Measurements from ENCODE around the gene ABCD3. TPM values are rescaled to one million over a fixed set of nuclear protein-coding genes. Genes with fewer than 3 reads are reported as not detected.
"Not testable (repeated sequence)": the region's sequence is repeated elsewhere in the genome, so short reads cannot be mapped to it uniquely, and the experiment has no call there.

Gene ABCD3
- 61.4 and 63.5 TPM in 2 replicates for total RNA-seq

- Mint-ChIP-seq H3K9me3 (no peaks in the 10 kb centered on the region), H3K27me3 (ENCODE audit: low read depth) (peaks cover 5% of the 10 kb centered on the region), H3K4me1 (ENCODE audit: low read depth) (peaks cover 35% of the 10 kb centered on the region), H3K4me3 (ENCODE audit: low read depth) (peak within 1 kb of the TSS; percentile 93), H3K27ac (peak within 1 kb of the TSS; percentile 69), H3K36me3 (ENCODE audit: low read depth) (peaks cover 8% of the 10 kb centered on the region)
- DNase-seq (ENCODE audit: low spot score) = peak; percentile 96
- intact Hi-C loops (cut with micrococcal nuclease) = loop anchor here (1.0 to 10.0 kb wide), 4 partner anchors 33 to 654 kb away; partner anchors contain the start of genes ALG14, ARHGAP29 and F3
These were observed at the start of gene ABCD3 for GRCh38 chr1:94417978-94418663. Gene ABCD3, plus strand, starts transcription at chr1:94418389. Its CDS starts 90 bp downstream, at chr1:94418479.

DNA sequence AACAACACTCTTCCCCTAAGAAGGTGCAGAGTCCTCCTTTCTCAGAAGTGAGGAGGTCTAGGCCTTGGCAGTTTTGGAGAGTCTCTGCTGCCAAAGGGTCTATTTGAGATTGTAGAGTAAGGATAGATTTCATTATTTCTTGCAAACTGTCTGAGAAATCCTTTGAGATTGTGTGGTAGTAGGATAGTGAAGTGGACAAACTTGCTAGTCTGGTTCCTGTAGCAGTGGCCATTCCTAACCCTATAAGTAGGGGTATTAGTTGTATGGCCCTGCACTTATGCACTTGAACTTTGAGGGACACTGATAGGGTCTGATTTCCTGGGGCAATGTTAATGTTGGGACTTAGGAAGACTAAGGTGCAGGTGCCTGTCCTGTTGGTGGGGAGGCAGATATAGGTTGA, 45.4 kb upstream of the ABCD3 start:
- H3K36me3 Mint-ChIP-seq (ENCODE audit: low read depth); H3K4me3 Mint-ChIP-seq (ENCODE audit: low read depth); H3K4me1 Mint-ChIP-seq (ENCODE audit: low read depth); intact Hi-C loops (cut with micrococcal nuclease); H3K27ac Mint-ChIP-seq; H3K27me3 Mint-ChIP-seq (ENCODE audit: low read depth); DNase-seq (ENCODE audit: low spot score): not testable (repeated sequence)
- peaks cover 11% of the 10 kb centered on the region for H3K9me3 Mint-ChIP-seq

DNA sequence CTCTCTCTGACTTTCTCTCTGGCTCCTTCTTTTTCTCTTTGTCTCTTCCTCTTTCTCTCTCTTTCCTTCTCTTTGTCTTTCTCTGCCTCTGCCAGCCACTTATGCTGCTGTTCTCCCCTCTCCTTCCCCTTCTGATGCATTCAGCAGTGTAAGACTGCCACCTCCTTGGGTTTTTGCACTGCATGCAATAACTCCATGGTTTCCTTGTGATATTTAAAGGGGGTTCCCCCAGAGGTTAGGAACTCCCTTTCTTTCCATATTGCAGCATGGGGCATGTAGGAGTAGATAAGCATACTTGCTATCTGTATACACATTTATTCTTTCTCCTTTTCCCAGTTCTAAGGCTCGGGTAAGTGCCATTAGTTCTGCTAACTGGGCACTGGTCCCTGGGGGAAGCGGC, 44.9 kb upstream of the ABCD3 start:
- intact Hi-C loops (cut with micrococcal nuclease); DNase-seq (ENCODE audit: low spot score); H3K4me1 Mint-ChIP-seq (ENCODE audit: low read depth); H3K4me3 Mint-ChIP-seq (ENCODE audit: low read depth); H3K27me3 Mint-ChIP-seq (ENCODE audit: low read depth); H3K36me3 Mint-ChIP-seq (ENCODE audit: low read depth): not testable (repeated sequence)
- peaks cover 11% of the 10 kb centered on the region for H3K9me3 Mint-ChIP-seq
- H3K27ac Mint-ChIP-seq = peak overlapping the region; percentile 5

DNA sequence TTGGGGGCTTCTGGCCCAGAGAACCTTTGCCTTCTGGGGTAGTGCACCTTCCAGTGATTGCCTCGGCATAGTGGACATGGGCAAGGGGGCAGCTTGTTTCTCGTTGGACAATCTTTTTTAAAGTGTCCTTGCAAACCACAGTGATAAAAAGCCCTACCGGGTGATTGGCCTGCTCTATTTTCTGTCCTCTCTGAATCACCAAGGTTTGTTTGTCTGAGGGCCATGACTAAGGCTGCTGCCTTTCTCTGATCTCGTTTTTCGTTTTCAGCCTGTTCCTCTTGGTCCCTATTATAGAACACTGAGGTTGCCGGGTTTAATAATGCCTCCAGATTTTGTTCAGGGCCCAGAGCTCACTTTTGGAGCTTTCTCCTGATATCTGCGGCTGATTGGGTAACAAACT, 42.5 kb upstream of the ABCD3 start:
- H3K36me3 Mint-ChIP-seq (ENCODE audit: low read depth); H3K27ac Mint-ChIP-seq; H3K27me3 Mint-ChIP-seq (ENCODE audit: low read depth); DNase-seq (ENCODE audit: low spot score); H3K4me3 Mint-ChIP-seq (ENCODE audit: low read depth); intact Hi-C loops (cut with micrococcal nuclease): not testable (repeated sequence)
- peaks cover 12% of the 10 kb centered on the region for H3K9me3 Mint-ChIP-seq
- peaks cover 10% of the 10 kb centered on the region for H3K4me1 Mint-ChIP-seq (ENCODE audit: low read depth)

GRCh38 chr1:94378493-94378892, 39.7 kb upstream of the ABCD3 start:
- H3K4me3 Mint-ChIP-seq (ENCODE audit: low read depth); DNase-seq (ENCODE audit: low spot score); H3K27me3 Mint-ChIP-seq (ENCODE audit: low read depth); intact Hi-C loops (cut with micrococcal nuclease); H3K27ac Mint-ChIP-seq; H3K36me3 Mint-ChIP-seq (ENCODE audit: low read depth); H3K9me3 Mint-ChIP-seq: not testable (repeated sequence)
- peaks cover 19% of the 10 kb centered on the region for H3K4me1 Mint-ChIP-seq (ENCODE audit: low read depth)

DNA sequence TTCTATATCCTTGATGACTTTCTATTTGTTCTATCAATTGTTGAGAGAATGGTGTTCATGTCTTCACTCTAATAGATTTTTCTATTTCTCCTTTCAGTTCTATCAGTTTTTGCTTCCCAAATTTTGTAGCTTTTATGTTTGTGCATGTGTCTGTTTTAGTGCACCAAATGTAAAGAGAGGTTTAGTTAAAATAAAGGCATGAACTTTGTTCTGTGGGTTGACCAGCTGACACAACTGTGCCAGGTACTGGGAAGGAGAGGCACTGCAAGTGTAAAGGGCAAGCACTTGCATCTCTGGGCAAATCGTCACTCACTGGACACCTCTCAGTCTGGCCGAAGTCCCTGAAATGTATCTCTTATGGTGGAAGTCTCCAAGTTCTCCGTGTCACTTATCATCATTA, 38.6 kb upstream of the ABCD3 start:
- Mint-ChIP-seq H3K9me3 (peaks cover 7% of the 10 kb centered on the region), H3K27me3 (ENCODE audit: low read depth) (no peaks in the 10 kb centered on the region), H3K4me3 (ENCODE audit: low read depth) (no peak overlapping the region), H3K36me3 (ENCODE audit: low read depth) (no peaks in the 10 kb centered on the region), H3K4me1 (ENCODE audit: low read depth) (peaks cover 30% of the 10 kb centered on the region), H3K27ac (no peak overlapping the region)
- no peak for DNase-seq (ENCODE audit: low spot score)
- intact Hi-C loops (cut with micrococcal nuclease) = no loop called here

DNA sequence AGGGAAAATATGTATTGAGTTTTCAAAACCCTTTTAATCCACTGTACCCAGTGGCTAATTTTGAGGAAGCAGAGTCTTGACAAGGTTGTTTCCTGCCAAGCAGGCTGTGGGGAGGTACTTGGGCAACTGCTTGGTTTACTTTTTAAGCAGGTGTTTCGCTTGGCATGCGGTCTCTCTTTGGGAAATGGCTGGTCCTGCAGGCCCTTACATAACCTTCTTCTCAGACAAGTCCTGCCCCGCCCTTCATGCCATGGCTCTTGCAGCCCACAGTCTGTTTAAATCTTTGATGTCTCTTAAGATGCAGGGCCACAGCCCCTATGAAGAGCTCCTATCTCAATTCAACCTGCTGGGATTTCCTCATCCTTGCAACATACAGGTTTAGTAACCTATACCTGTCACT, 36.0 kb upstream of the ABCD3 start:
- Mint-ChIP-seq H3K36me3 (ENCODE audit: low read depth) (no peaks in the 10 kb centered on the region), H3K9me3 (peaks cover 7% of the 10 kb centered on the region), H3K4me3 (ENCODE audit: low read depth) (no peak overlapping the region), H3K4me1 (ENCODE audit: low read depth) (peaks cover 47% of the 10 kb centered on the region), H3K27me3 (ENCODE audit: low read depth) (no peaks in the 10 kb centered on the region), H3K27ac (no peak overlapping the region)
- intact Hi-C loops (cut with micrococcal nuclease) = no loop called here
- no peak for DNase-seq (ENCODE audit: low spot score)

GRCh38 chr1:94383966-94384408, 34.2 kb upstream of the ABCD3 start:
- H3K36me3 Mint-ChIP-seq (ENCODE audit: low read depth) = no peaks in the 10 kb centered on the region
- peaks cover 4% of the 10 kb centered on the region for H3K9me3 Mint-ChIP-seq
- peaks cover 53% of the 10 kb centered on the region for H3K4me1 Mint-ChIP-seq (ENCODE audit: low read depth)
- H3K27me3 Mint-ChIP-seq (ENCODE audit: low read depth) = no peaks in the 10 kb centered on the region
- peak; percentile 11 for DNase-seq (ENCODE audit: low spot score)
- H3K4me3 Mint-ChIP-seq (ENCODE audit: low read depth) = no peak overlapping the region
- intact Hi-C loops (cut with micrococcal nuclease) = no loop called here
- H3K27ac Mint-ChIP-seq = peak overlapping the region; percentile 95

- Mint-ChIP-seq H3K27me3 (ENCODE audit: low read depth) (no peaks in the 10 kb centered on the region), H3K36me3 (ENCODE audit: low read depth) (no peaks in the 10 kb centered on the region), H3K4me1 (ENCODE audit: low read depth) (peaks cover 49% of the 10 kb centered on the region), H3K27ac (peak overlapping the region; percentile 95), H3K9me3 (peaks cover 5% of the 10 kb centered on the region), H3K4me3 (ENCODE audit: low read depth) (peak overlapping the region; percentile 61)
- intact Hi-C loops (cut with micrococcal nuclease) = loop anchor here (1.0 to 5.0 kb wide), 2 partner anchors 32 to 34 kb away; partner anchors contain the start of gene ABCD3
- DNase-seq (ENCODE audit: low spot score) = peak; percentile 13
These were observed 33.5 kb upstream of the ABCD3 start for GRCh38 chr1:94384485-94385265.

DNA sequence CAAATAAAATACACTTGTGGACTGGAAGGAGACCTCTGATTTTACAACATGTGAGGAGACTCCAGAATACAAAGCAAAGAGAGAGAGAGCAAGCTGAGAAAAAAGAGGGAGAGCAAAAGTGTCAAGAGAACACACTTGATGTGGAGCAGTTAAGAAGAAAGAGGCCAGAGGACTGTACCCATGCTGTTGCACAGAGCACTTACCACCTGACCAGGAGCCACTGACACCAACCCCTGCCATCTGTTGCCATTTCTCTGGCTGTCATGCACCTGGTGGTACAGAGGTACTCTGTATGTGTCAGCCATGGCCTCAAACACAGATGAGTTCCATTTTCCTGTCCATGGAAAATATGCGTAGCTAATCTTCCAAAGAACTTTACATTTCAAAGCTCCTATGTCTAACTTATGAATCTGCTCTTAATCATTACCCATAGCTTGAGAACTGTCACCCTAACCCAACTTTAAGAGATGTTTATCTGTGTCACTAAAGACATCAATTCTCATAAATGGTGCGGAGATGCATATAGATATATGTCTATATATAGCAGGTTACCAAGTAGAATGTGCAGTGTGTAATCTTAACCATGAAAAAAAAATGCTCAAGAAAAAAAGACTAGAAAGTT, 32.8 kb upstream of the ABCD3 start:
- H3K4me3 Mint-ChIP-seq (ENCODE audit: low read depth) = peak overlapping the region; percentile 61
- no peak for DNase-seq (ENCODE audit: low spot score)

GRCh38 chr1:94389298-94389697, 28.9 kb upstream of the ABCD3 start:
- H3K27me3 Mint-ChIP-seq (ENCODE audit: low read depth) = peaks cover 2% of the 10 kb centered on the region
- intact Hi-C loops (cut with micrococcal nuclease) = loop anchor here (5.0 kb wide), 1 partner anchor 37 kb away; no protein-coding TSS in a partner anchor
- no peaks in the 10 kb centered on the region for H3K36me3 Mint-ChIP-seq (ENCODE audit: low read depth)
- no peak for DNase-seq (ENCODE audit: low spot score)
- no peak overlapping the region for H3K27ac Mint-ChIP-seq
- H3K4me1 Mint-ChIP-seq (ENCODE audit: low read depth) = peaks cover 28% of the 10 kb centered on the region
- no peak overlapping the region for H3K4me3 Mint-ChIP-seq (ENCODE audit: low read depth)
- peaks cover 8% of the 10 kb centered on the region for H3K9me3 Mint-ChIP-seq

More for the DNA sequence above, 32.8 kb upstream of the ABCD3 start:
- Mint-ChIP-seq H3K36me3 (ENCODE audit: low read depth) (no peaks in the 10 kb centered on the region), H3K9me3 (peaks cover 8% of the 10 kb centered on the region), H3K4me1 (ENCODE audit: low read depth) (peaks cover 49% of the 10 kb centered on the region), H3K27ac (peak overlapping the region; percentile 95), H3K27me3 (ENCODE audit: low read depth) (no peaks in the 10 kb centered on the region)
- intact Hi-C loops (cut with micrococcal nuclease) = loop anchor here (1.0 to 5.0 kb wide), 2 partner anchors 33 kb away; partner anchors contain the start of gene ABCD3

DNA sequence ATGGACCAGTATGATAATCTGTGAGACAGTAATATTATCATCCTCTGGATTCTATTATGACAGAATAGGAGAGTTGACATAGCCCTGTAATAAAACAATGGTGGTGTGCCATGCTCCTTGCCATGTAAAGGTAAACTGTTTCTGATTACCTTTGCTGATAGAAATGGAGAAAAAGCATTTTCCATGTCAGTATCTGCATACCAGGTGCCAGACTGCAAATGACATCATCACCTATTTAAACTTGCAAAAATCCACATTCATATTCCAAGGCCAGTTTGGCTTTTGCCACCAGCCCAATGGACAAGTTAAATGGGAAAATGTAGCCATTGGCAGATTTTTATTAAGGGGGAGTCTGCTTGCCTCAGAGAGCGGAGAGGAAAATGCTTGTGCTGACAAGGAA, 23.9 kb upstream of the ABCD3 start:
- intact Hi-C loops (cut with micrococcal nuclease) = no loop called here
- Mint-ChIP-seq H3K27ac (no peak overlapping the region), H3K9me3 (peaks cover 7% of the 10 kb centered on the region), H3K36me3 (ENCODE audit: low read depth) (no peaks in the 10 kb centered on the region), H3K27me3 (ENCODE audit: low read depth) (peaks cover 2% of the 10 kb centered on the region), H3K4me1 (ENCODE audit: low read depth) (no peaks in the 10 kb centered on the region), H3K4me3 (ENCODE audit: low read depth) (no peak overlapping the region)
- DNase-seq (ENCODE audit: low spot score) = no peak

Measured in activated T-helper 2 cell treated with anti-CD3 and anti-CD28 coated beads, Interferon-gamma antibody, Interleukin-2, Interleukin-4, amounts not matched to agents 10 μg/mL and 5 μg/mL and 100 μg/mL, durations not matched to agents 14 hours and 24 hours and 36 hours (primary cell).